CD4-positive, alpha-beta T cell treated with Interleukin-10 for 1 hour (primary cell): ENCODE results near the gene OXER1.

Source experiments
- DNase-seq: peaks from one replicate; pipeline ENCODE4 v3.0.0-alpha.2; 2020

OXER1 gene

GRCh38 chr2:42768706-42769256, 4.8 kb upstream of the OXER1 start:
- no peak for DNase-seq

- DNase-seq, result no peak
These were observed 4.2 kb upstream of the OXER1 start for GRCh38 chr2:42767899-42768705.

- no peak for DNase-seq
These were observed 3.4 kb upstream of the OXER1 start for GRCh38 chr2:42767080-42767898.

GRCh38 chr2:42765686-42766085, 1.8 kb upstream of the OXER1 start:
- no peak for DNase-seq

GRCh38 chr2:42764901-42765300, 966 bp upstream of the OXER1 start:
- no peak for DNase-seq

GRCh38 chr2:42762823-42763804, 821 bp downstream of the OXER1 start:
- DNase-seq, result no peak

- no peak for DNase-seq
These were observed 1.8 kb downstream of the OXER1 start for GRCh38 chr2:42762155-42762554.

- no peak for DNase-seq
These were observed 2.4 kb downstream of the OXER1 start for GRCh38 chr2:42761554-42761953.

GRCh38 chr2:42758751-42759150, 5.2 kb downstream of the OXER1 start:
- no peak for DNase-seq

GRCh38 chr2:42757981-42758740, 5.8 kb downstream of the OXER1 start:
- DNase-seq, result no peak

GRCh38 chr2:42756966-42757513, 6.9 kb downstream of the OXER1 start:
- no peak for DNase-seq

- DNase-seq, result no peak
These were observed 7.7 kb downstream of the OXER1 start for GRCh38 chr2:42756150-42756775.

GRCh38 chr2:42755191-42755880, 8.6 kb downstream of the OXER1 start:
- no peak for DNase-seq

- DNase-seq, result no peak
These were observed 9.2 kb downstream of the OXER1 start for GRCh38 chr2:42754776-42755140.

- DNase-seq, result no peak
These were observed 9.7 kb downstream of the OXER1 start for GRCh38 chr2:42754021-42754775.

GRCh38 chr2:42752816-42753813, 10.8 kb downstream of the OXER1 start:
- no peak for DNase-seq

- DNase-seq, result peak; percentile 21
These were observed 11.6 kb downstream of the OXER1 start for GRCh38 chr2:42752314-42752713.

- DNase-seq, result no peak
These were observed 15.1 kb downstream of the OXER1 start for GRCh38 chr2:42748840-42749239.
